GM21717 (cell line): ENCODE data around the gene IGF2.

ENCODE experiments used
- ATAC-seq: cut with Tn5 transposase; IDR thresholded peaks from one replicate; pipeline ENCODE4 v1.9.1; 2021; ENCODE audit warnings: mild to moderate bottlenecking, moderate library complexity; ENCODE audit not compliant: unreplicated experiment

IGF2 gene

GRCh38 chr11:2137202-2138067 is 1.8 kb downstream of the IGF2 start:
- no peak for ATAC-seq

DNA sequence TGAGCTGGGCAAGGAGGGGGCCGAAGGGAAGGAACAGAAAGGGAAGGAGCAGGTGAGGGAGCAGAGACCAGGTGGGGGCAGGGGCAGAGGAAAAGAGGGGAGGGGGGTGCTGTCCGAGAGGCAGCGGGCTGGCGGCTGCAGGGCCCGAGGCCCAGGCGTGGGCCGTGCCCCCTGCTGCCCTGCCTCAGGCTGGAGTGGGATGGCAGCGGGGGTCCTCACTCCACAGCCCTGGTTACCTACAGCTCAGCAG is 2.3 kb downstream of the IGF2 start:
- no peak for ATAC-seq

DNA sequence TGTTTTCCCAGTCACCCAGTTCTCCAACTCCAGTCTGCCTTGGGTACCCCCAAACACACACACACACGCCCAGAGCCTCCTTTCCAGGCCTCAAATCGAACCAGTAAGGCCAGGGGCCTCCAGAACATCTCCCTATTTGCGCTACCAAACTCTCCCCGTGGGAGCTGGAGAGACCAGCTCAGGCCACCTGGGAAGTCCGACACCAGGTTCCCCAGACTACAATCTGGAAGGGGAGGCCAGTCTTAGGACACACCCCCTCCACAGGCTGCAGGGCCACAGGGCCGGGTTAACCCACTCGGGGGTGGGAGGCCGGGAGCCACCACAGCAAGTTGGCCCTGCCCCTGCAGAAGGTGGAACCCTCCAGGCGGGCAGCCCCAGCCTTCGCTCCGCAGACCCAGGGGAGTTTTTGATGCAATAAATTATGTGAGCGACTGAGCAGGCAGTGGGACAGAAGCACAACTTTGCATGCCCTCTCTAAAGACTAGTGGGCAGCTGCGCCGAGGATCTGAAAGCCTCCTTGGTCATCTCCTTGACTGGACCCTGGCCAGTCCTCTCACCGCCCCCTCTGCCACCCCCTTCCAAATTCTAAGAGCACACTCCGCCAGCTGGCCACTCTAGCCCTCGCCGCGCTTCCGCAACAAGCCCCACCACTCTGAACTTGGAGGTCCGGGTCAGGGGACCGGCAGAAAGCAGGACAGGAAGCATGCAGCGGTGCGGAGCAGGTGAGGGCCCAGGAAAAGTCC is 2.8 kb downstream of the IGF2 start:
- no peak for ATAC-seq

DNA sequence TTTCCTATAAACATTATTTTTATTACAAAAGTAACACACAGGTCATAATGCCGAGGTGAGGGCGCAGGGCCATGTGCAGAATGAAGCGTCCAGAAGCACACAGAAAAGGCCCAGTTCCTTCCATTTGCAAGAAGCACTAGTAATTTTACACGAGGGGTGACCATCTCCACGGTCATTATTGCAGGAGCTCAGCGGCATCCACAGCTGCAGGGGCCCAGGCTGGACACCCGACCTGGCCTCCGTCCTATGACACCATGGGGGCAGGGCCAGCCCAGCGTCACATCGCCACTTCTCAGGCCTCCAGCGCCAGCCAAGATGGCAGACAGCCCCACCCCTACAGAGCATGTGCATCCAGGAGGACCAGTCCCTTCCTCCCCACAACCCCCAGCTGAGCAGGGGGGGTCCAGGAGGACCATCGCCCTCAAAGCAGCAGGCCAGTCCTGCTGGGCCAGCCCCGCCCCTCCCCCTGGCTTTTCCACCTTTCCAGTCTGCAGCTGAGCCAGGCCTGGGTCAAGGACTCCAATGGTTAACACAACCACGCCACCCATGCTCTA is 3.5 kb downstream of the IGF2 start:
- ATAC-seq = no peak

GRCh38 chr11:2135018-2135569 is 4.1 kb downstream of the IGF2 start:
- no peak for ATAC-seq

GRCh38 chr11:2134022-2135010 is 4.9 kb downstream of the IGF2 start:
- no peak for ATAC-seq

DNA sequence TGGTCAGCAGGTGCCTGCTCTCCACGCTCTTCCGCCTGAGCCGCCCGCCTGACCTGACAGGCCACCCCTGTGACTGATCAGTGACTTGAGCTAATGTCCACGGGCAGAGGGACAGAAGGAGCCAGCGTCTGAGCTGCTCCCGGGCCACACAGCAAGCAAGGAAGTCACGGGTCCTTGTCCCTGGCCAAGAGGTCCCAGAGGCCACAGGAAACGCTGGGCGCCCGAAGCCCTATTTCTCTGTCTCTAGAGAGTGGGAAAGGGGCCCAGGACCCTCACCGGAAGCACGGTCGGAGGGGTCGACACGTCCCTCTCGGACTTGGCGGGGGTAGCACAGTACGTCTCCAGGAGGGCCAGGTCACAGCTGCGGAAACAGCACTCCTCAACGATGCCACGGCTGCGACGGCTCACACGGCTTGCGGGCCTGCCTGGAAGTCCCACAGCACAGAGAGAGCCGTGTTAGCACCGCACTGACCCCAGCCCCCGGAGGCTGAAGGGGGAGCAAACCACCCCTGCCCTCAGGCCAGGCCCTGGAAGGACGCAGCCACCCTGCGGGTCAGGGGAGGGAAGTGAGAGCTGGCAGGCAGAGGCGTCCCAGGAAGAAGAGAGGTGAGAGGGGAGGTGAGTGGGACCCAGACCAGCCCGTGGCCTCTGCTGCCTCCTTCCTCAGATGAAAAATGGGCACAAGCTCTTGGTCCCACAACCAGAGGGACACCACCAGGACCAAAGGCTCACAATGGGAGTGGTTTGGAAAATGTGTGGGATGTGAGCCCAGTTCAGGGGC is 5.8 kb downstream of the IGF2 start:
- no peak for ATAC-seq

GRCh38 chr11:2132874-2133240 is 6.3 kb downstream of the IGF2 start:
- no peak for ATAC-seq

DNA sequence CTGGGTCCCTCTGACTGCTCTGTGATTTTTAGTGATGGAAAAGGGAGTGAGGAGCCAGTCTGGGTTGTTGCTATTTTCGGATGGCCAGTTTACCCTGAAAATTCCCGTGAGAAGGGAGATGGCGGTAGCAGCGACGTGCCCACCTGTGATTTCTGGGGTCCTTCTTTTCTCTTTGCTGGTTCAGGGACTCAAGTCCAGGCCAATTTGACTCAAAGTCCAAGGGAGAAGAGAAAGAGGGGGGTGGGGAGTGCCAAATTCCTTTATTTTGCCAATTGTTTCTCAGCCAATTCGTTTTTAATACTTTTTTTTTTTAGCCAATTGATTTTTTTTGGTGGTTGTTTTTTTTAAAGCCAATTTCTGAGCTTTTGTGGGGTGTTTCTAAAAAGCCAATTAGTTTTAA is 6.9 kb downstream of the IGF2 start:
- ATAC-seq = no peak

GRCh38 chr11:2131371-2132236 is 7.6 kb downstream of the IGF2 start:
- no peak for ATAC-seq

- no peak for ATAC-seq
These were observed 8.3 kb downstream of the IGF2 start for GRCh38 chr11:2130881-2131352.

DNA sequence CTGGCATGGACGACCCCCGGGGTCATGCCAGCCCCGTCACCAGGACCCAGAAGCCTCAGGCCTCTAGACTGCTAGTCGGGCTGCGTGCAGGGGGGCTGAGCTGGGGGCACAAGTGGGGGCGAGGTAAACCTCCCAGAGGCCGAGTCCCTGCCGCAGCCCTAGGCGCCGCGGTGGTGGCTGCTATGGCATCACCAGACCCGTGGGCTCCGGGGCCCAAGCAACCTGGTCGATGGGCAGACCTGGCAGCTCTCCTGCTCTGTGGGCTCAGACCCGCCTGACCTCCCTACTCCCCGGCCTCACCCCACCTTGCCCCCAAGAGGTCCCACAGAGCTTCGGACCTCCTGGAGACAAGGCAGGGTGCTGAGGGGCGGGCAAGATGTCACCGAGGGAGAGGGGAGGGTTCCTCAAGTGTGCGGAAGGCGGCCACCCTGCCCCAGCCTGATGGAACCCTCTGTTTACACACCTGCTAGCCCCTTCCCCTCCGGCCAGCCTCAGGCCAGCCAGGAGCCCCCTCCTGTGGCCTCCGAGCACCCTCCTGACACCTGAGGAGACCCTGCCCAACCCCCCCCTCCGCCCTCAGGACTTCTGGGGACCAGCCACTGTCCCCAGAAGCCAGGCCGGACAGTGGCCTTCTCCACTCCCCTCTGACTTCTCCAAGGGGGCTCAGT is 9.4 kb downstream of the IGF2 start:
- ATAC-seq = no peak

DNA sequence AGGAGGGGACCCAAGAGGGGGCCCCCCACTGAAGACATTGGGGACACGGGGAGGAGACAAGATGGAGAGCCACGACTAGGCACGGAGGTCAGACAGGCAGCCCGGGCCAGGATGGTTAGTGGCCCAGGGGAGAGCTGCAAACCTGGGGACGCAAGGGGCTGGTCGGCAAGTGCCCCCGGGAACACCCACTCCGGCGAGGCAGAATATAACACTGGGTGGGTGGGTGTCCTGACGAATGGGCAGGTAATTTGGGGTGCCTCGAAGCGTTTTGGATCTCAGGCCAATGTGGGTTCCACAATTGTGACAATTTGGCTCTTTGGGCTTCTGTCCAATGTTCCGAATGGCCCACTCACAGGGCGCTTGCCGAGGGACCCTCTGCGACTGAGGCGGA is 9.9 kb downstream of the IGF2 start:
- no peak for ATAC-seq

DNA sequence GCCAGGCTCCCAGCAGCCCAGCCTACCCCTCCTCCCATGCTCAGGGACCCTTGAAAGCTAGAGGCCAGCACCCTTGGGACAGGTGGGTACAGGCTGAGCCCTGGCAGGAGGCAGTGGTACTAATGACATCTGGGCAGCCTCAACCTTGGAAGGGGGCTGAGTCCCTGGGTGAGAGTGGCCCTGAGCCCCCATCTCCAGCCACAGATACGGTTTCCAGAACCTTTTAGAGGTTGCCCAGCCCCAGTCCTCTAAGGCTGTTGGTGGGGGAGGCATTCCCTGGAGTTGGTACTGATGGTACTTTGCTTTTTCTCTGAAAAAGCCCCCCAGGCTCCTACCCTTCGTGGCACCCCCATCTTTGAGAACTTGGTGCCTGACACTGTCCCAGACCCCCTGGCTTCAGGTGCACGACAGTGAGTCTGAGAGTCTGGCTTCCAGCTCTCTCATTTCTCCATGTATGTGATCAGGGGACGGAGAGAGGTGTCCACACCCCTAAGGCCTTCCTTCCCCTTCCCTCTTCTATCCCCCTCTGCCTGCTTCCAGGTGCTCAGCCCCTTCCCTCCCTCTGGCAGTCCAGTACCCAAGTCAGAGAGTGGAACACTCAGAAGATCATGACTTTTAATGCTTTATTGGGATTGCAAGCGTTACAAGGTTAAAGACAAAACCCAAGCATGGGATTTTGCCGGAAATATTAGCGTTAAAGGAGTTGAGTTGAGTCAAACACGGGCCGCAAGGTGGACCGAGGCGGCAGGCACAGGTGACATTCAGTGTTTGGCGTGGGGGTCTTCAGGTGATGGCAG is 10.5 kb downstream of the IGF2 start:
- ATAC-seq = no peak

DNA sequence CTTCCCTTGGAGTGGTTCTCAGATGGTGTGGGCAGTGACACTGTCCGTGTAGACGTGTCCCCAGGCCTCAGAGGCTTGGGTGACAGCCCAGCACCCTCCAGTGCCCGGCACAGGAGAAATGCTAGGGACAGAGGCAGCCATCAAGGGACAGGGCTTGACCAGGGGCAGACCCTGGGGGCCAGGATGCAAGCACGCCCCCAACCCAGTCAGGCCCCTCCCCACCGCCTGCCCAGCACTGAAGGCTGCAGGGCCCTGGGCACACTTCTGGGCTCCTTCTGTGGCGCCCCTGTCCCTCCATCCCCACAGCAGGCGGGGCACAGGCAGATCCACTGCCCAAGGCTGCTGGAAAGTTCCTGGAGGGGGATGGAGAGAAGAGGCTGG is 11.1 kb downstream of the IGF2 start:
- ATAC-seq = no peak

DNA sequence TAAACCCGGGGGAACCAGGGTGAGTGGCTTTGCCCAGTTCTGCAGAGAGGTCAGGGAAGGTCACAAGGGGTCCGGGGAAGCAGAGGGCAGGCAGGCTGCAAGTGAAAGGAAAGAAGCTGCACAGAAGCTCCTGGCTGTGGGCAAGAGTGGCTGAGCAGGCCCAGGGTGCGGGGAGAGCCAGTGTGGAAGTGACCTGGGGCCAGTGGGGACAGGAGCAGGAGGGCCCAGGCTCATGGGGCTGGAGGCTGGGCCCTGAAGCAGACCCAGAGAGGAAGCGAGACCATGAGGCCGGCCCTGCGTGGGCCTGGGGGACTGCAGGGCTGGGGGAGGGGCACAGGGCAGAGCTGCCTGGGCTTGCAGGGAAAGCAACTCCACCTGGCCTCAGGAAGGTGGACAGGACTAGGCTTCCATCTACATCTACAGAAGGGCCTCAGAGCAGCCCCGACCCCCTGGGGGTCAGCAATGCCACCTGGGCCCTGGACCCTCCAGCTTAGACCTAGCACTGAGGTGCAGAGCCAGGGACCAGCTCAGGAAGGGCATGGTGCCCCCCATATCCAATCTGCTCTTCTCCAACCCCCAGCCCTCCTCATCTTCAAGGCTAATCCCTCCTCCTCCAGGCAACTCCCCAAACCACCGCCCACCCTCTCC is 11.6 kb downstream of the IGF2 start:
- no peak for ATAC-seq

- ATAC-seq = no peak
These were observed 12.6 kb downstream of the IGF2 start for GRCh38 chr11:2126520-2127085.
